Neural cell (in vitro differentiated cells): ENCODE data around the gene SLC6A6.

Experiments used
- CTCF ChIP-seq: fragments of 450-650 bp; IDR thresholded peaks from 2 replicates; pipeline ENCODE4 v1.5.1; 2014; ENCODE audit warnings: antibody characterized with exemption, mild to moderate bottlenecking, moderate library complexity; ENCODE audit not compliant: poor library complexity, severe bottlenecking
- EZH2 ChIP-seq: fragments of 200-600, 300-800 bp; shearing (Covaris generic), sonication (generic); IDR thresholded peaks from 2 replicates; pipeline ENCODE4 v1.6.1; 2014; ENCODE audit warnings: antibody characterized with exemption, low read length, borderline replicate concordance, mild to moderate bottlenecking; ENCODE audit not compliant: insufficient read depth, poor library complexity, severe bottlenecking
- POLR2AphosphoS5 ChIP-seq: IDR thresholded peaks from 2 replicates; pipeline ENCODE4 v1.6.1; 2012
- REST ChIP-seq: IDR thresholded peaks from 2 replicates; pipeline ENCODE4 v1.6.1; 2012; ENCODE audit warnings: borderline replicate concordance

GRCh38 chr3:14392231-14392630 lies 10.2 kb upstream of the SLC6A6 start:
- TF ChIP-seq CTCF = no peak
- TF ChIP-seq POLR2AphosphoS5 = no peak
- TF ChIP-seq REST = no peak
- TF ChIP-seq EZH2 = no peak
